K562 (cell line): Measurements from ENCODE around the gene AGAP3. TPM values are rescaled to one million over a fixed set of nuclear protein-coding genes. Genes with fewer than 3 reads are reported as not detected.

ENCODE experiments used
- ATAC-seq: fragments of 200-7000 bp; cut with Tn5 transposase; 3 replicates; pipeline ENCODE4 v1.9.1; 2020; ENCODE audit warnings: moderate library complexity
- BruUV-seq: library from RNA; stranded (reverse); fragments of 400-500 nt; replicated peaks from 2 replicates; lab custom pipeline; 2021; lab: Mats Ljungman, UMichigan
- CTCF ChIA-PET: fragments of 300-600 bp; formaldehyde crosslinking; extraction: SDS; loops from one replicate; lab custom pipeline; 2021; ENCODE audit warnings: low intra/inter-chr PET ratio; lab: Yijun Ruan, JAX
- POLR2A ChIA-PET: fragments of 300-600, 350-650 bp; sonication (Branson Sonifier 250); formaldehyde crosslinking; extraction: SDS; loops from one replicate; lab custom pipeline; 2021; ENCODE audit warnings: antibody characterized with exemption, inconsistent platforms; lab: Yijun Ruan, JAX
- DNase-seq, 4 experiments: peaks; one replicate each; pipeline versions ENCODE4 v3.0.0 to v3.0.0-alpha.2; 2011 to 2018; ENCODE audit warnings: low spot score in 3 of 4, mixed read lengths in 3 of 4; ENCODE audit errors: extremely low read depth in 1 of 4
- FAIRE-seq: peaks from 2 replicates; lab custom pipeline; 2011; peaks lifted over from hg19 to GRCh38; lab: Jason Lieb, UNC
- H2AFZ ChIP-seq: 2 replicates; pipeline ENCODE4 v1.6.0; 2011; ENCODE audit warnings: low read depth, low read length, control low read depth, inconsistent platforms
- H3K27ac ChIP-seq: fragments of 200-600 bp; 3 replicates; pipeline ENCODE4 v1.8.0; 2011; ENCODE audit warnings: low read depth, mild to moderate bottlenecking, control low read depth, inconsistent platforms, low read length, moderate library complexity, mixed read lengths; ENCODE audit errors: extremely low read depth
- H3K27me3 ChIP-seq, 2 experiments: fragments of 300-600 bp in 1 of 2; 2 replicates in 1 of 2; 3 replicates in 1 of 2; pipeline versions ENCODE4 v1.6.0 to v1.8.0; 2011; ENCODE audit warnings: inconsistent platforms in 2 of 2, low read length in 2 of 2, mild to moderate bottlenecking in 1 of 2, mixed read lengths in 1 of 2, moderate library complexity in 1 of 2; ENCODE audit not compliant: control insufficient read depth in 2 of 2, insufficient read depth in 2 of 2
- H3K36me3 ChIP-seq: fragments of 300-600 bp; 3 replicates; pipeline ENCODE4 v1.8.0; 2011; ENCODE audit warnings: mild to moderate bottlenecking, low read length, inconsistent platforms; ENCODE audit not compliant: control insufficient read depth, insufficient read depth
- H3K4me1 ChIP-seq, 2 experiments: fragments of 200-600 bp in 1 of 2; replicated peaks in 1 of 2; 2 replicates in 1 of 2; 3 replicates in 1 of 2; pipeline versions ENCODE4 v1.5.1 to v1.8.0; 2011; ENCODE audit warnings: inconsistent platforms in 2 of 2, low read length in 2 of 2, mild to moderate bottlenecking in 1 of 2, mixed read lengths in 1 of 2, moderate library complexity in 1 of 2; ENCODE audit not compliant: control insufficient read depth in 2 of 2, insufficient read depth in 2 of 2
- H3K4me2 ChIP-seq: 2 replicates; pipeline ENCODE4 v1.6.1; 2011; ENCODE audit warnings: low read length, control low read depth, inconsistent platforms, mixed read lengths; ENCODE audit not compliant: insufficient read depth
- H3K4me3 ChIP-seq: fragments of 200-600 bp; sonication (generic), shearing (Covaris generic); 2 replicates; pipeline ENCODE4 v1.5.1; 2016; ENCODE audit warnings: control low read depth, inconsistent platforms
- H3K79me2 ChIP-seq: fragments of 200-600 bp; 3 replicates; pipeline ENCODE4 v1.8.0; 2011; ENCODE audit warnings: low read length, inconsistent platforms; ENCODE audit not compliant: control insufficient read depth, insufficient read depth
- H3K9ac ChIP-seq, 2 experiments: 2 replicates each; pipeline versions ENCODE4 v1.6.0 to v1.6.1; 2011; ENCODE audit warnings: low read depth in 2 of 2, low read length in 2 of 2, control low read depth in 1 of 2, inconsistent platforms in 1 of 2, mild to moderate bottlenecking in 1 of 2, mixed read lengths in 1 of 2; ENCODE audit not compliant: insufficient read depth in 1 of 2
- H3K9me1 ChIP-seq: one replicate; pipeline ENCODE4 v1.6.0; 2011; ENCODE audit warnings: inconsistent platforms, mild to moderate bottlenecking, low read length, moderate library complexity; ENCODE audit not compliant: control insufficient read depth, insufficient read depth
- H3K9me3 ChIP-seq: replicated peaks from 2 replicates; pipeline ENCODE4 v1.5.1; 2011; ENCODE audit warnings: low read depth, low read length, inconsistent platforms; ENCODE audit not compliant: control insufficient read depth, insufficient read depth
- H4K20me1 ChIP-seq: replicated peaks from 2 replicates; pipeline ENCODE4 v1.6.1; 2011; ENCODE audit warnings: low read length, inconsistent platforms, mixed read lengths; ENCODE audit not compliant: control insufficient read depth, insufficient read depth
- ARID3A ChIP-seq: IDR thresholded peaks from 2 replicates; pipeline ENCODE4 v1.6.1; 2012; ENCODE audit warnings: low read depth, low read length, improper control_type of control experiment, borderline replicate concordance
- ZFP36 ChIP-seq: fragments of 150-350 bp; IDR thresholded peaks from 2 replicates; pipeline ENCODE4 v1.6.1; 2018; ENCODE audit warnings: low read length, low read depth; ENCODE audit not compliant: partially characterized antibody
- WGBS: fragments of 100-300 bp; shearing (Covaris generic); methylation state at CpG from one replicate; pipeline ENCODE4 v1.1.6; 2016; ENCODE audit warnings: low coverage, mixed read lengths; ENCODE audit not compliant: insufficient coverage; ENCODE audit errors: missing lambda C conversion rate; 5-methylcytosine and 5-hydroxymethylcytosine counted together
- in situ Hi-C: fragments of 300-500 bp; cut with MboI; formaldehyde crosslinking; loops from 4 replicates; pipeline ENCODE4 v1.15.0; 2018; ENCODE audit warnings: inconsistent platforms, mixed read lengths
- intact Hi-C: fragments of 100-400 bp; cut with micrococcal nuclease; formaldehyde crosslinking; loops from 2 replicates; pipeline ENCODE4 v1.14.2; 2022
- polyA plus RNA-seq, 8 experiments: library from polyadenylated mRNA; depleted of rRNA in 4 of 8; stranded (reverse) in 5 of 8; unstranded in 3 of 8; fragments of >200 nt; fragmentation: Nextera tagmentation in 2 of 8; fragmentation: Illumina TruSeq in 1 of 8; extraction: Ambion mirVana in 2 of 8; extraction: Trizol in 1 of 8; gene quantifications; 2 replicates each; pipeline versions ENCODE4 v1.2.1 to v1.2.3, GENCODE V29; 2011 to 2014; ENCODE audit warnings: inconsistent platforms in 1 of 8, missing spikeins in 1 of 8
- total RNA-seq, 7 experiments: library from RNA; depleted of rRNA in 6 of 7; stranded (reverse); fragments of >200 nt in 6 of 7; fragmentation: Illumina TruSeq in 2 of 7; extraction: Trizol in 2 of 7; gene quantifications; 2 replicates each; pipeline versions ENCODE4 v1.2.1 to v1.2.3, GENCODE V29; 2011 to 2021; ENCODE audit warnings: low replicate concordance in 1 of 7

AGAP3 gene
- total and polyA plus RNA-seq, 9 of the 15 experiments (the other 6 are each of a cell fraction or from before 2014, with no cell fraction given), result 3.4 to 208 (median 62.2) TPM

GRCh38 chr7:151178831-151179230, 92.6 kb downstream of the AGAP3 start:
- Histone ChIP-seq H3K4me1 (peaks cover 0 to 19% of the 10 kb centered on the region in 2 experiments; a peak in 2 of 5 replicates), H3K27ac (no peak overlapping the region), H4K20me1 (peaks cover 16% of the 10 kb centered on the region; the same call in 1 of the 2 replicates), H3K4me2 (no peak overlapping the region), H2AFZ (no peak overlapping the region), H3K4me3 (no peak overlapping the region), H3K79me2 (no peaks in the 10 kb centered on the region)
- DNase-seq (no peak), ATAC-seq (no peak)
- in situ Hi-C loops (no loop called here), intact Hi-C loops (loop anchor here (10.0 kb wide), 2 partner anchors 164 to 214 kb away; no protein-coding TSS in a partner anchor)
- no TSS peak for BruUV-seq
- ChIA-PET CTCF (no interaction called here), POLR2A (interaction anchor here (0.7 to 1.4 kb wide), 3 partner anchors 9 to 85 kb away, joined by 3 to 4 read pairs (median 3); no protein-coding TSS in a partner anchor)
- TF ChIP-seq ARID3A (no peak), ZFP36 (peak; percentile 56)
- TF ChIP-seq, all 486 proteins: peak for 1
- no peaks in the 10 kb centered on the region for H3K9me3 ChIP-seq
- H3K36me3 ChIP-seq, result no peaks in the 10 kb centered on the region
- WGBS, result 3% methylated on average over 2 of the region's 2 CpGs
- no peak overlapping the region for H3K9ac ChIP-seq
- FAIRE-seq, result peak; percentile 64
- peaks cover 53 to 80% of the 10 kb centered on the region in 2 experiments for H3K27me3 ChIP-seq
- H3K9me1 ChIP-seq, result peaks cover 3% of the 10 kb centered on the region
